ENCODE measurements around the gene KCNC1. TPM values are rescaled to one million over a fixed set of nuclear protein-coding genes. Genes with fewer than 3 reads are reported as not detected.

The KCNC1 gene
- total RNA-seq, 1 experiment from 2014 or later = 0.04 TPM

DNA sequence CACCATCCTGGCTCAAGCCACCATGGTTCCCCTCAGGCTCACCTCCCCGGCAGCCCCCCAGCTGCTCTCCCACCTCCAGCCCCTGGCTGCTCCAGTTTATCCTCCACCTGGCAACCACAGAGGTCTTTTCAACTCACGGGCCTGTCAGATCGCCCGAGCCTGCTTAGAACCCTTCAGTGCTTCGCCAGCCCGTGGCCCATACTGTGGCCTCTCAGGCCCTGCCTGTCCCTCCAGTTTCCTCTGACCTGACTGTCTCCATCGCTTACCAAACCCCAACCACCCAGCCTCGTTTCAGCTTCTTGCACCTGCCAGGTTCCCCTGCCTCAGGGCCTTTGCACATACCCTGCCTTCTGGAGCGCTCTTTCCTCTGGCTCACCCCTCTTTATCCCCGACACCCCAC lies 6.9 kb downstream of the KCNC1 start:
- Histone ChIP-seq H3K18ac (ENCODE audit: insufficient read length, low read depth, low read length) (no peak overlapping the region), H4K5ac (ENCODE audit: insufficient read length, low read depth, low read length) (no peak overlapping the region), H3K27ac (ENCODE audit: insufficient read length, low read depth, low read length) (no peak overlapping the region), H3K4me2 (ENCODE audit: insufficient read depth, insufficient read length, low read length) (no peak overlapping the region), H3K4me1 (ENCODE audit: insufficient read depth, low read length) (no peaks in the 10 kb centered on the region), H4K20me1 (ENCODE audit: control insufficient read depth, insufficient read depth, insufficient read length) (no peaks in the 10 kb centered on the region), H2AFZ (ENCODE audit: low read length) (no peak overlapping the region), H3K23ac (ENCODE audit: insufficient read length, low read depth, low read length) (no peak overlapping the region), H3K56ac (ENCODE audit: insufficient read length, low read depth, low read length) (no peak overlapping the region), H3K79me1 (ENCODE audit: insufficient read depth, low read depth, low read length, poor library complexity, severe bottlenecking) (no peaks in the 10 kb centered on the region), H2BK5ac (ENCODE audit: insufficient read length, low read length) (no peak overlapping the region), H3K27me3 (ENCODE audit: insufficient read depth, low read length) (peaks cover 15% of the 10 kb centered on the region), H3K79me2 (ENCODE audit: insufficient read depth, low read length) (no peaks in the 10 kb centered on the region), H3T11ph (ENCODE audit: low read length) (no peak overlapping the region), H2BK15ac (ENCODE audit: low read depth, low read length) (no peak overlapping the region), H2BK20ac (ENCODE audit: low read depth, low read length, poor library complexity, severe bottlenecking) (no peak overlapping the region), H4K91ac (ENCODE audit: insufficient read length, low read depth, low read length) (no peak overlapping the region), H2AK5ac (ENCODE audit: insufficient read length, low read length) (no peak overlapping the region), H2BK120ac (ENCODE audit: low read depth, low read length, poor library complexity, severe bottlenecking) (no peak overlapping the region), H3K9me3 (ENCODE audit: control insufficient read depth, low read depth, low read length) (no peaks in the 10 kb centered on the region), H2BK12ac (ENCODE audit: insufficient read length, low read depth, low read length) (no peak overlapping the region), H3K9ac (ENCODE audit: extremely low read depth, insufficient read length, low read length) (no peak overlapping the region), H4K8ac (replicated peaks; ENCODE audit: insufficient read length, low read depth, low read length) (no peak overlapping the region), H3K4ac (ENCODE audit: low read depth, low read length) (no peak overlapping the region), H3K23me2 (ENCODE audit: insufficient read length, low read depth, low read length, poor library complexity, severe bottlenecking) (no peaks in the 10 kb centered on the region), H3K14ac (ENCODE audit: insufficient read depth, low read length) (no peak overlapping the region)
- peaks cover 0 to 2% (median 0%) of the 10 kb centered on the region in 3 experiments; a peak in 1 of 7 replicates for H3K36me3 Mint-ChIP-seq (ENCODE audit: insufficient read depth in 1 of 3, low read depth in 3 of 3)
- H3K27ac Mint-ChIP-seq = no peak overlapping the region; a peak in 2 of 7 replicates
- peaks cover 0 to 15% of the 10 kb centered on the region in 2 experiments; a peak in 3 of 4 replicates for H3K4me1 Mint-ChIP-seq
- H3K9me3 Mint-ChIP-seq = peaks cover 2 to 3% of the 10 kb centered on the region in 2 experiments; a peak in 4 of 5 replicates
- H3K4me3 Mint-ChIP-seq = no peak overlapping the region
- no CpG with 5 or more reads among the region's 10 CpGs for WGBS (ENCODE audit: extremely low coverage, insufficient read length, low lambda C conversion rate)
- no peak for DNase-seq
- TF ChIP-seq, protein P1, sequence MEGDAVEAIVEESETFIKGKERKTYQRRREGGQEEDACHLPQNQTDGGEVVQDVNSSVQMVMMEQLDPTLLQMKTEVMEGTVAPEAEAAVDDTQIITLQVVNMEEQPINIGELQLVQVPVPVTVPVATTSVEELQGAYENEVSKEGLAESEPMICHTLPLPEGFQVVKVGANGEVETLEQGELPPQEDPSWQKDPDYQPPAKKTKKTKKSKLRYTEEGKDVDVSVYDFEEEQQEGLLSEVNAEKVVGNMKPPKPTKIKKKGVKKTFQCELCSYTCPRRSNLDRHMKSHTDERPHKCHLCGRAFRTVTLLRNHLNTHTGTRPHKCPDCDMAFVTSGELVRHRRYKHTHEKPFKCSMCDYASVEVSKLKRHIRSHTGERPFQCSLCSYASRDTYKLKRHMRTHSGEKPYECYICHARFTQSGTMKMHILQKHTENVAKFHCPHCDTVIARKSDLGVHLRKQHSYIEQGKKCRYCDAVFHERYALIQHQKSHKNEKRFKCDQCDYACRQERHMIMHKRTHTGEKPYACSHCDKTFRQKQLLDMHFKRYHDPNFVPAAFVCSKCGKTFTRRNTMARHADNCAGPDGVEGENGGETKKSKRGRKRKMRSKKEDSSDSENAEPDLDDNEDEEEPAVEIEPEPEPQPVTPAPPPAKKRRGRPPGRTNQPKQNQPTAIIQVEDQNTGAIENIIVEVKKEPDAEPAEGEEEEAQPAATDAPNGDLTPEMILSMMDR (conservative IDR thresholded peaks at IDR 0.05) = no peak
- H3K27me3 Mint-ChIP-seq (ENCODE audit: low read depth) = peaks cover 19% of the 10 kb centered on the region
